DOHH2 (cell line): ENCODE results near the gene STK16.

Experiments used
- EZH2phosphoT487 ChIP-seq: fragments of 200-600 bp; sonication (generic); IDR thresholded peaks from 2 replicates; pipeline ENCODE4 v1.6.1; 2017; ENCODE audit warnings: borderline replicate concordance, mild to moderate bottlenecking, antibody characterized with exemption, low read length, moderate library complexity, mixed read lengths
- TF ChIP-seq, protein P1 (sequence below): fragments of 200-600 bp; sonication (generic); IDR thresholded peaks from one replicate; pipeline ENCODE4 v1.5.1; 2014; ENCODE audit warnings: antibody characterized with exemption, mild to moderate bottlenecking, low read depth, low read length; ENCODE audit not compliant: poor library complexity, severe bottlenecking

DNA sequence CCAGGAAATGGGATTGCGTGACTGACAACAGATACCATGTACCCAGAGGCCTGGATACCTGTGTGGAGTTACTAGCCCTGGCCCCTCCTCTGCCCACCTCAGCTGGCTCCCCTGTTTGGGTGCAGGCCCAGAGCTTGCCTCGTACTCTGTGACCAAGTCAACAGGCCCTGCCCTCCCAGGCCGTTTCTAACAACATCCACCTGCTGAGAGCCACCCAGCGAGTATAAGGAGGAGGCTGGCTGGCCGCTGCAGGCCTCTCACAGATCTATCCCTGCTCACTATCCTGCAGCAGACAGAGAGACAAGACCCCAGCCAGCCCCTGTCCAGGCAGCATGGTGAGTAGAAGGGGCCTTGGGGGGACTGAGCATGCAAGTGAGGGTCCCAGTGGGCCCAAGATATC is 21.0 kb downstream of the STK16 start:
- TF ChIP-seq, protein P1, sequence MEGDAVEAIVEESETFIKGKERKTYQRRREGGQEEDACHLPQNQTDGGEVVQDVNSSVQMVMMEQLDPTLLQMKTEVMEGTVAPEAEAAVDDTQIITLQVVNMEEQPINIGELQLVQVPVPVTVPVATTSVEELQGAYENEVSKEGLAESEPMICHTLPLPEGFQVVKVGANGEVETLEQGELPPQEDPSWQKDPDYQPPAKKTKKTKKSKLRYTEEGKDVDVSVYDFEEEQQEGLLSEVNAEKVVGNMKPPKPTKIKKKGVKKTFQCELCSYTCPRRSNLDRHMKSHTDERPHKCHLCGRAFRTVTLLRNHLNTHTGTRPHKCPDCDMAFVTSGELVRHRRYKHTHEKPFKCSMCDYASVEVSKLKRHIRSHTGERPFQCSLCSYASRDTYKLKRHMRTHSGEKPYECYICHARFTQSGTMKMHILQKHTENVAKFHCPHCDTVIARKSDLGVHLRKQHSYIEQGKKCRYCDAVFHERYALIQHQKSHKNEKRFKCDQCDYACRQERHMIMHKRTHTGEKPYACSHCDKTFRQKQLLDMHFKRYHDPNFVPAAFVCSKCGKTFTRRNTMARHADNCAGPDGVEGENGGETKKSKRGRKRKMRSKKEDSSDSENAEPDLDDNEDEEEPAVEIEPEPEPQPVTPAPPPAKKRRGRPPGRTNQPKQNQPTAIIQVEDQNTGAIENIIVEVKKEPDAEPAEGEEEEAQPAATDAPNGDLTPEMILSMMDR, result no peak
- no peak for TF ChIP-seq EZH2phosphoT487
